SK-N-SH treated with all-trans-retinoic acid at 6 μM for 48 hours (cell line): ENCODE measurements around the gene MYCN.

ENCODE experiments used
- ATAC-seq: fragments of 200-7000 bp; cut with Tn5 transposase; 3 replicates; pipeline ENCODE4 v1.9.1; 2020; ENCODE audit warnings: mild to moderate bottlenecking, moderate library complexity
- ARNTL ChIP-seq: fragments of 450-650 bp; formaldehyde crosslinking; IDR thresholded peaks from 2 replicates; pipeline ENCODE4 v1.5.0; 2020; ENCODE audit warnings: low read depth, mild to moderate bottlenecking, moderate library complexity, borderline replicate concordance
- BACH2 ChIP-seq: fragments of 250-450 bp; sonication (Bioruptor Pico); IDR thresholded peaks from 2 replicates; pipeline ENCODE4 v1.9.0; 2021; ENCODE audit warnings: mild to moderate bottlenecking, borderline replicate concordance
- CSRNP3 ChIP-seq: fragments of 250-450 bp; sonication (Bioruptor Pico); IDR thresholded peaks from 2 replicates; pipeline ENCODE4 v1.5.1; 2021; ENCODE audit warnings: mild to moderate bottlenecking, moderate library complexity
- ESRRG ChIP-seq: fragments of 250-450 bp; sonication (Bioruptor Pico); IDR thresholded peaks from 2 replicates; pipeline ENCODE4 v1.6.1; 2021; ENCODE audit warnings: mild to moderate bottlenecking
- GLIS3 ChIP-seq: fragments of 250-450 bp; sonication (Bioruptor Pico); IDR thresholded peaks from 2 replicates; pipeline ENCODE4 v1.5.0; 2020; ENCODE audit warnings: mild to moderate bottlenecking, moderate library complexity
- ISL1 ChIP-seq: fragments of 250-450 bp; sonication (Bioruptor Pico); IDR thresholded peaks from 2 replicates; pipeline ENCODE4 v2.1.2; 2022; ENCODE audit warnings: mild to moderate bottlenecking, moderate library complexity
- PATZ1 ChIP-seq: fragments of 250-450 bp; sonication (Bioruptor Pico); IDR thresholded peaks from 2 replicates; pipeline ENCODE4 v1.8.0; 2020; ENCODE audit warnings: mild to moderate bottlenecking, moderate library complexity, borderline replicate concordance
- POU6F1 ChIP-seq: fragments of 250-450 bp; sonication (Bioruptor Pico); IDR thresholded peaks from 2 replicates; pipeline ENCODE4 v1.8.0; 2021; ENCODE audit warnings: low read depth, mild to moderate bottlenecking, moderate library complexity, borderline replicate concordance
- PPARA ChIP-seq: fragments of 250-450 bp; sonication (Bioruptor Pico); IDR thresholded peaks from 2 replicates; pipeline ENCODE4 v1.5.0; 2020; ENCODE audit warnings: mild to moderate bottlenecking, borderline replicate concordance
- SNAI2 ChIP-seq: fragments of 250-450 bp; sonication (Bioruptor Pico); IDR thresholded peaks from 2 replicates; pipeline ENCODE4 v1.5.0; 2020; ENCODE audit warnings: mild to moderate bottlenecking, moderate library complexity
- TCF4 ChIP-seq: fragments of 250-450 bp; sonication (Bioruptor Pico); IDR thresholded peaks from 2 replicates; pipeline ENCODE4 v1.8.0; 2021; ENCODE audit warnings: mild to moderate bottlenecking, moderate library complexity, borderline replicate concordance
- TOX ChIP-seq: fragments of 250-450 bp; sonication (Bioruptor Pico); IDR thresholded peaks from 2 replicates; pipeline ENCODE4 v1.8.0; 2021; ENCODE audit warnings: mild to moderate bottlenecking, moderate library complexity, borderline replicate concordance
- TSHZ2 ChIP-seq: fragments of 250-450 bp; sonication (Bioruptor Pico); IDR thresholded peaks from 2 replicates; pipeline ENCODE4 v1.5.0; 2020; ENCODE audit warnings: mild to moderate bottlenecking, moderate library complexity
- ZC3H10 ChIP-seq: fragments of 250-450 bp; sonication (Bioruptor Pico); IDR thresholded peaks from 2 replicates; pipeline ENCODE4 v1.5.1; 2021; ENCODE audit warnings: mild to moderate bottlenecking, moderate library complexity
- ZFP3 ChIP-seq: fragments of 250-450 bp; sonication (Bioruptor Pico); IDR thresholded peaks from 2 replicates; pipeline ENCODE4 v1.5.0; 2020; ENCODE audit warnings: mild to moderate bottlenecking, moderate library complexity
- ZFP30 ChIP-seq: fragments of 450-650 bp; formaldehyde crosslinking; IDR thresholded peaks from 2 replicates; pipeline ENCODE4 v1.5.0; 2022; ENCODE audit warnings: mild to moderate bottlenecking, moderate library complexity
- ZNF565 ChIP-seq: fragments of 450-650 bp; formaldehyde crosslinking; conservative IDR thresholded peaks from 2 replicates; pipeline ENCODE4 v1.5.0; 2020; ENCODE audit warnings: low read depth, mild to moderate bottlenecking, moderate library complexity
- ZNF70 ChIP-seq: fragments of 450-650 bp; formaldehyde crosslinking; IDR thresholded peaks from 2 replicates; pipeline ENCODE4 v1.5.0; 2020; ENCODE audit warnings: mild to moderate bottlenecking, moderate library complexity

The MYCN gene

GRCh38 chr2:15931950-15932349, 8.4 kb upstream of the MYCN start:
- no peak for ATAC-seq
- no peak for TF ChIP-seq TOX (CRISPR knock-in tag)
- no peak for TF ChIP-seq TCF4 (CRISPR knock-in tag)
- TF ChIP-seq CSRNP3, result no peak
- TF ChIP-seq ZC3H10 (CRISPR knock-in tag), result no peak
- TF ChIP-seq ARNTL (CRISPR knock-in tag), result no peak
- no peak for TF ChIP-seq TSHZ2 (CRISPR knock-in tag)
- TF ChIP-seq ZFP3 (CRISPR knock-in tag), result no peak
- TF ChIP-seq ZNF70, result no peak
- TF ChIP-seq BACH2 (CRISPR knock-in tag), result no peak
- no peak for TF ChIP-seq GLIS3 (CRISPR knock-in tag)
- no peak for TF ChIP-seq POU6F1 (CRISPR knock-in tag)
- TF ChIP-seq ZFP30, result no peak

GRCh38 chr2:15932394-15933183, 7.8 kb upstream of the MYCN start:
- no peak for ATAC-seq

GRCh38 chr2:15933184-15933845, 7.0 kb upstream of the MYCN start:
- no peak for ATAC-seq
- TF ChIP-seq PATZ1, result no peak
- no peak for TF ChIP-seq SNAI2
- no peak for TF ChIP-seq ISL1 (CRISPR knock-in tag)
- no peak for TF ChIP-seq CSRNP3
- no peak for TF ChIP-seq ESRRG
- no peak for TF ChIP-seq ZNF565 (CRISPR knock-in tag)
- TF ChIP-seq ZFP30, result no peak
- TF ChIP-seq BACH2 (CRISPR knock-in tag), result no peak
- no peak for TF ChIP-seq TSHZ2 (CRISPR knock-in tag)
- TF ChIP-seq ZC3H10 (CRISPR knock-in tag), result no peak
- no peak for TF ChIP-seq TOX (CRISPR knock-in tag)

More at GRCh38 chr2:15932394-15933183, 7.8 kb upstream of the MYCN start:
- TF ChIP-seq TOX (CRISPR knock-in tag) (no peak), PPARA (no peak), CSRNP3 (no peak)
